ENCODE results near the gene IL17RC. TPM values are rescaled to one million over a fixed set of nuclear protein-coding genes. Genes with fewer than 3 reads are reported as not detected.
A peak's percentile ranks its signal among the peaks of the same experiment; 100 is the strongest.

The IL17RC gene
- total RNA-seq, 4 donors from 2014 or later: 22.3 to 125 (median 123) TPM

GRCh38 chr3:9914011-9914410, 2.9 kb upstream of the IL17RC start:
- Histone ChIP-seq H3K27ac (peak overlapping the region in 2 of 4 donors; percentile 94), H3K9me3 (no peaks in the 10 kb centered on the region), H3K4me1 (peaks cover 3 to 64% (median 15%) of the 10 kb centered on the region in 4 donors), H3K36me3 (peaks cover 0 to 25% (median 0%) of the 10 kb centered on the region in 3 donors), H3K27me3 (no peaks in the 10 kb centered on the region), H3K4me3 (no peak overlapping the region)
- DNase-seq: no peak
- TF ChIP-seq POLR2A (IDR thresholded peaks at IDR 0.05): no peak
- no peak for TF ChIP-seq CTCF (IDR thresholded peaks at IDR 0.05)

DNA sequence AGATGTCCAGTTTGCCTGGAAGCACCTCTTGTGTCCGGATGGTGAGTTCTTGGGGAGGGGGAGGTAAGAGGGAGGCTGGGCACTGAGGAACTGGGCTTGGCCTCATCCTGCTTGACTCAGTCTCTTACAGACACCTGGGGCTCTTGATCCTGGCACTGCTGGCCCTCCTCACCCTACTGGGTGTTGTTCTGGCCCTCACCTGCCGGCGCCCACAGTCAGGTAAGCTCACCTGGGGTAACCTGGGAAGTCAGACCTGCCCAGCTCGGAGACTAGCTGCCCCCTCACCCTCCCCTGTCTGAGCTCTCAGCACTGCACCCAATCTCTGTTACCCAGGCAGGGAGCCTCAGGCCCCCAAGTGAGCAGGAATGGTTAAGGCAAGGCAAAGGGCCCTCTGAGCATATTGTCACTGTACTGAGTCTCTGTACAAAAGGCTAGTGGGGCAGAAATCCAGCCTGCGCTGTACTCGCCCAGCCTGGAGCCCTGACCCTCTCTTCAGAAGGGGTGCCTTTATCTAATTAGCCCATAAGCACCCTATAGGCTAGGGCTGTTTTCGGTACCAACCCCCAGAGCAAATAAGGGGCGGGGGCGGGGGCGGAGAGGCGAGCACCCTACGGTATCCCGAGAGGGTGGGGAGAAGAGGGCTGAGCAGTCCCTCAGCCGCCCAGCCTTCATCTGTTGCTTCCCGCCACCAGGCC, 2.2 kb upstream of the IL17RC start:
- Histone ChIP-seq H3K4me1 (peaks cover 3 to 64% (median 15%) of the 10 kb centered on the region in 4 donors), H3K27me3 (no peaks in the 10 kb centered on the region), H3K27ac (peak overlapping the region; percentile 76 to 94 (median 90)), H3K36me3 (peaks cover 0 to 23% (median 0%) of the 10 kb centered on the region in 3 donors), H3K9me3 (no peaks in the 10 kb centered on the region), H3K4me3 (peak overlapping the region; percentile 49 to 69 (median 66))
- DNase-seq: no peak
- TF ChIP-seq POLR2A (IDR thresholded peaks at IDR 0.05) (peak in 1 of 2 donors; percentile 4), CTCF (IDR thresholded peaks at IDR 0.05) (no peak)

- peaks cover 3 to 64% (median 15%) of the 10 kb centered on the region in 4 donors for H3K4me1 ChIP-seq
- peak overlapping the region; percentile 76 to 94 (median 90) for H3K27ac ChIP-seq
- H3K36me3 ChIP-seq: peaks cover 0 to 17% (median 0%) of the 10 kb centered on the region in 3 donors
- DNase-seq: peak; percentile 35 to 84 (median 79)
- no peaks in the 10 kb centered on the region for H3K27me3 ChIP-seq
- no peaks in the 10 kb centered on the region for H3K9me3 ChIP-seq
- TF ChIP-seq CTCF (IDR thresholded peaks at IDR 0.05): peak in 4 of 6 experiments; percentile 19 to 70 (median 56)
- TF ChIP-seq POLR2A (IDR thresholded peaks at IDR 0.05): peak; percentile 19 to 25
- H3K4me3 ChIP-seq: peak overlapping the region; percentile 49 to 69 (median 66)
Measured at GRCh38 chr3:9915254-9916141, 1.4 kb upstream of the IL17RC start.

GRCh38 chr3:9916346-9916733, 558 bp upstream of the IL17RC start:
- peak overlapping the region; percentile 76 to 94 (median 90) for H3K27ac ChIP-seq
- H3K27me3 ChIP-seq: no peaks in the 10 kb centered on the region
- no peak for TF ChIP-seq CTCF (IDR thresholded peaks at IDR 0.05)
- no peak for TF ChIP-seq POLR2A (IDR thresholded peaks at IDR 0.05)
- peaks cover 0 to 14% (median 0%) of the 10 kb centered on the region in 3 donors for H3K36me3 ChIP-seq
- peaks cover 3 to 64% (median 15%) of the 10 kb centered on the region in 4 donors for H3K4me1 ChIP-seq
- peak overlapping the region; percentile 26 to 68 (median 56) for H3K4me3 ChIP-seq
- DNase-seq: no peak
- H3K9me3 ChIP-seq: no peaks in the 10 kb centered on the region

GRCh38 chr3:9917820-9918219, 922 bp downstream of the IL17RC start:
- peaks cover 0 to 7% (median 0%) of the 10 kb centered on the region in 3 donors for H3K36me3 ChIP-seq
- H3K4me3 ChIP-seq: peak overlapping the region in 2 of 4 donors; percentile 63 to 68
- H3K27me3 ChIP-seq: no peaks in the 10 kb centered on the region
- H3K4me1 ChIP-seq: peaks cover 3 to 54% (median 15%) of the 10 kb centered on the region in 4 donors
- peak overlapping the region in 3 of 4 donors; percentile 87 to 94 (median 94) for H3K27ac ChIP-seq
- H3K9me3 ChIP-seq: no peaks in the 10 kb centered on the region
- DNase-seq: no peak
- TF ChIP-seq POLR2A (IDR thresholded peaks at IDR 0.05): no peak
- no peak for TF ChIP-seq CTCF (IDR thresholded peaks at IDR 0.05)

Measured in Peyer's patch (tissue), 4 donors.